Astrocyte of the spinal cord (primary cell): ENCODE measurements around the gene ARHGEF2.
A peak's percentile ranks its signal among the peaks of the same experiment; 100 is the strongest.
"Not testable (repeated sequence)": the region's sequence is repeated elsewhere in the genome, so short reads cannot be mapped to it uniquely, and the experiment has no call there.

Experiments
- DNase-seq: peaks from one replicate; pipeline ENCODE4 v3.0.0; 2011; ENCODE audit warnings: low read depth, low spot score
- H3K4me3 ChIP-seq: 2 replicates; pipeline ENCODE4 v1.5.1; 2011; ENCODE audit warnings: low read depth, mild to moderate bottlenecking, low read length, moderate library complexity
- CTCF ChIP-seq: IDR thresholded peaks from 2 replicates; pipeline ENCODE4 v1.5.1; 2012; ENCODE audit warnings: low read depth, mild to moderate bottlenecking, low read length, inconsistent platforms
- in situ Hi-C: cut with HindIII; loops from 2 replicates; pipeline ENCODE4 v1.10.0; 2017; ENCODE audit warnings: low sequenced_read_pairs

Gene ARHGEF2

GRCh38 chr1:155996166-155996565 is 17.8 kb upstream of the ARHGEF2 start:
- no peak overlapping the region for H3K4me3 ChIP-seq
- in situ Hi-C loops: no loop called here
- no peak for TF ChIP-seq CTCF
- DNase-seq: no peak

GRCh38 chr1:155993595-155993994 is 15.2 kb upstream of the ARHGEF2 start:
- TF ChIP-seq CTCF: no peak
- in situ Hi-C loops: no loop called here
- no peak for DNase-seq
- no peak overlapping the region for H3K4me3 ChIP-seq

- in situ Hi-C loops: no loop called here
- no peak for DNase-seq
- no peak overlapping the region for H3K4me3 ChIP-seq
- no peak for TF ChIP-seq CTCF
These were observed 11.8 kb upstream of the ARHGEF2 start for GRCh38 chr1:155990005-155990739.

GRCh38 chr1:155989242-155990004 is 11.1 kb upstream of the ARHGEF2 start:
- H3K4me3 ChIP-seq: no peak overlapping the region
- TF ChIP-seq CTCF: peak; percentile 99
- in situ Hi-C loops: no loop called here
- peak; percentile 62 for DNase-seq

- in situ Hi-C loops, DNase-seq, H3K4me3 ChIP-seq: not testable (repeated sequence)
These were observed 6.7 kb upstream of the ARHGEF2 start for GRCh38 chr1:155984903-155985645.

- no peak overlapping the region for H3K4me3 ChIP-seq
- no peak for DNase-seq
- in situ Hi-C loops: no loop called here
- no peak for TF ChIP-seq CTCF
These were observed 6.0 kb upstream of the ARHGEF2 start for GRCh38 chr1:155984341-155984740.
